Bronchial epithelial cell (primary cell): ENCODE measurements around the gene BRD1. TPM values are rescaled to one million over a fixed set of nuclear protein-coding genes. Genes with fewer than 3 reads are reported as not detected.
"Not testable (repeated sequence)": the region's sequence is repeated elsewhere in the genome, so short reads cannot be mapped to it uniquely, and the experiment has no call there.

Experiments used
- DNase-seq: peaks from one replicate; pipeline ENCODE4 v3.0.0-alpha.2; 2010; ENCODE audit warnings: low read depth
- FAIRE-seq: peaks from 2 replicates; lab custom pipeline; 2011; peaks lifted over from hg19 to GRCh38; lab: Jason Lieb, UNC
- H3K27me3 ChIP-seq: 2 replicates; pipeline ENCODE4 v1.5.1; 2011; ENCODE audit warnings: low read length; ENCODE audit not compliant: control insufficient read depth, insufficient read depth
- H3K36me3 ChIP-seq: 2 replicates; pipeline ENCODE4 v1.5.1; 2011; ENCODE audit warnings: low read length; ENCODE audit not compliant: control insufficient read depth, insufficient read depth
- H3K4me3 ChIP-seq: 2 replicates; pipeline ENCODE4 v1.5.1; 2011; ENCODE audit warnings: mild to moderate bottlenecking, low read depth, low read length, control low read depth
- CTCF ChIP-seq: IDR thresholded peaks from 2 replicates; pipeline ENCODE4 v1.5.1; 2011; ENCODE audit warnings: mild to moderate bottlenecking, moderate library complexity, low read length, control low read depth, inconsistent platforms; ENCODE audit not compliant: insufficient read depth, severe bottlenecking
- total RNA-seq: library from RNA; depleted of rRNA; stranded (reverse); fragments of >200 nt; gene quantifications from 2 replicates; pipeline ENCODE4 v1.2.1, GENCODE V29; 2014

The BRD1 gene
- total RNA-seq, 1 donor from 2014 or later: 18.2 TPM

- no peak for TF ChIP-seq CTCF
- DNase-seq: no peak
- no peak overlapping the region for H3K4me3 ChIP-seq
- FAIRE-seq: no peak
- H3K27me3 ChIP-seq: no peaks in the 10 kb centered on the region
- peaks cover 2% of the 10 kb centered on the region for H3K36me3 ChIP-seq
Observed at GRCh38 chr22:49856343-49856742, 28.7 kb upstream of the BRD1 start.

- FAIRE-seq: peak; percentile 72
Observed at GRCh38 chr22:49855251-49855911, 27.7 kb upstream of the BRD1 start.

GRCh38 chr22:49853981-49854831 lies 26.5 kb upstream of the BRD1 start:
- no peak for FAIRE-seq
- TF ChIP-seq CTCF: no peak
- Histone ChIP-seq H3K36me3 (peaks cover 2% of the 10 kb centered on the region), H3K27me3 (peaks cover 9% of the 10 kb centered on the region), H3K4me3 (peak overlapping the region; percentile 76)
- no peak for DNase-seq

More at GRCh38 chr22:49855251-49855911, 27.7 kb upstream of the BRD1 start:
- TF ChIP-seq CTCF: no peak
- H3K36me3 ChIP-seq: peaks cover 2% of the 10 kb centered on the region
- DNase-seq: peak; percentile 23
- H3K4me3 ChIP-seq: peak overlapping the region; percentile 76
- H3K27me3 ChIP-seq: no peaks in the 10 kb centered on the region

GRCh38 chr22:49852898-49853894 lies 25.5 kb upstream of the BRD1 start, which contains the start of gene ZBED4:
TSS of gene ZBED4 (plus strand) at chr22:49853844. CDS start at chr22:49883663, 29,819 bp downstream.
- H3K4me3 ChIP-seq: peak within 1 kb of the TSS; percentile 83
- peaks cover 10% of the 10 kb centered on the region for H3K27me3 ChIP-seq
- DNase-seq (peak; percentile 84), FAIRE-seq (no peak)
- no peak for TF ChIP-seq CTCF
- H3K36me3 ChIP-seq: no peaks in the 10 kb centered on the region

GRCh38 chr22:49852568-49852897 lies 24.9 kb upstream of the BRD1 start:
- H3K4me3 ChIP-seq: peak overlapping the region; percentile 83
- H3K36me3 ChIP-seq, FAIRE-seq, DNase-seq: not testable (repeated sequence)
- peaks cover 14% of the 10 kb centered on the region for H3K27me3 ChIP-seq
